Stomach (tissue), 4 donors: ENCODE data around the gene PLD3.
"Not testable (repeated sequence)": the region's sequence is repeated elsewhere in the genome, so short reads cannot be mapped to it uniquely, and the experiment has no call there.

Source experiments
- POLR2A ChIP-seq, 4 donors: fragments of 450-650 bp; IDR thresholded peaks; one replicate each; pipeline ENCODE4 v1.6.1; 2016; ENCODE audit warnings: antibody characterized with exemption in 4 of 4, control low read depth in 2 of 4, mild to moderate bottlenecking in 1 of 4, moderate library complexity in 1 of 4
- POLR2AphosphoS5 ChIP-seq, 3 donors: sonication (generic); formaldehyde crosslinking; IDR thresholded peaks; one replicate each; pipeline ENCODE4 v1.6.1; 2016; ENCODE audit warnings: antibody characterized with exemption in 3 of 3

DNA sequence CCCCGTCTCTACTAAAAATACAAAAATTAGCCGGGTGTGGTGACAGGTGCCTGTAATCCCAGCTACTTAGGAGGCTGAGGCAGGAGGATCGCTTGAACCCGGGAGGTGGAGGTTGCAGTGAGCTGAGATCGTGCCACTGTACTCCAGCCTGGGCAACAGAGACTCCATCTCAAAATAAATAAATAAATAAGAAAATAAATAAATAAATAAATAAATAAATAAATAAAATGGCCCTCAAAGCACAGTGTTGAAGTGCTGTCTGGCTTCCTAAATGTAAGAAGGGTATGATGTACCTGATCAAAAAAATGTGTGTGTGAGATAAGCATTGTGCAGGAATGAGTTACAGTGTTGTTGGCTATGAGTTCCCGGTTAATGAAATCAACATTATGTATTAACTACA lies 15.4 kb upstream of the PLD3 start:
- not testable (repeated sequence) for TF ChIP-seq POLR2A, POLR2AphosphoS5 (IDR thresholded peaks at IDR 0.05)
